K562 (cell line): Measurements from ENCODE around the gene ACSF2. TPM values are rescaled to one million over a fixed set of nuclear protein-coding genes. Genes with fewer than 3 reads are reported as not detected.

Source experiments
- CHCHD3 ChIP-seq: fragments of 250-450 bp; sonication (Bioruptor Pico); IDR thresholded peaks from 2 replicates; pipeline ENCODE4 v2.1.2; 2022; ENCODE audit warnings: mild to moderate bottlenecking
- DIDO1 ChIP-seq: fragments of 450-650 bp; IDR thresholded peaks from 2 replicates; pipeline ENCODE4 v1.6.1; 2016; ENCODE audit warnings: low read depth, missing biosample characterization, missing genetic modification characterization
- HDAC1 ChIP-seq, 2 experiments: fragments of 450-650 bp; IDR thresholded peaks; 2 replicates each; pipeline ENCODE4 v1.6.1; 2016 to 2017; ENCODE audit warnings: inconsistent platforms in 1 of 2, mild to moderate bottlenecking in 1 of 2, moderate library complexity in 1 of 2
- HINFP ChIP-seq: fragments of 450-650 bp; conservative IDR thresholded peaks from 2 replicates; pipeline ENCODE4 v1.6.1; 2016; ENCODE audit warnings: missing genetic modification characterization, low read depth, mild to moderate bottlenecking, control low read depth, missing compliant biosample characterization
- MAFG ChIP-seq: fragments of 450-650 bp; conservative IDR thresholded peaks from 2 replicates; pipeline ENCODE4 v1.6.1; 2016; ENCODE audit warnings: missing genetic modification characterization, missing compliant biosample characterization
- MECOM ChIP-seq: fragments of 250-450 bp; sonication (Bioruptor Pico); IDR thresholded peaks from 2 replicates; pipeline ENCODE4 v1.8.0; 2022; ENCODE audit warnings: inconsistent platforms
- NCOA2 ChIP-seq, 2 experiments: fragments of 450-650 bp; IDR thresholded peaks; 2 replicates each; pipeline ENCODE4 v1.6.1; 2018; ENCODE audit warnings: mild to moderate bottlenecking in 2 of 2, moderate library complexity in 1 of 2; ENCODE audit not compliant: partially characterized antibody in 2 of 2
- NFIC ChIP-seq: fragments of 450-650 bp; IDR thresholded peaks from 2 replicates; pipeline ENCODE4 v1.6.1; 2017; ENCODE audit warnings: mild to moderate bottlenecking, inconsistent platforms
- POLR2G ChIP-seq: fragments of 200-400 bp; formaldehyde crosslinking; IDR thresholded peaks from 2 replicates; pipeline ENCODE4 v1.6.1; 2017; ENCODE audit warnings: low read depth, mild to moderate bottlenecking, antibody characterized with exemption, low read length, moderate library complexity
- POLR3A ChIP-seq: IDR thresholded peaks from 2 replicates; pipeline ENCODE4 v1.6.1; 2011; ENCODE audit warnings: borderline replicate concordance, mild to moderate bottlenecking, moderate library complexity; ENCODE audit not compliant: insufficient read length, insufficient read depth; ENCODE audit errors: extremely low read depth
- PTBP1 ChIP-seq: fragments of 200-400 bp; formaldehyde crosslinking; IDR thresholded peaks from 2 replicates; pipeline ENCODE4 v1.6.1; 2017; ENCODE audit warnings: low read depth, low read length
- RBM17 ChIP-seq: fragments of 200-400 bp; formaldehyde crosslinking; IDR thresholded peaks from 2 replicates; pipeline ENCODE4 v1.6.1; 2017; ENCODE audit warnings: low read depth, mild to moderate bottlenecking, low read length, borderline replicate concordance
- RNF2 ChIP-seq: sonication (generic); IDR thresholded peaks from 2 replicates; pipeline ENCODE4 v1.6.1; 2016
- SIRT6 ChIP-seq: IDR thresholded peaks from one replicate; pipeline ENCODE4 v1.6.1; 2012; ENCODE audit warnings: low read depth, mild to moderate bottlenecking, control low read depth, inconsistent platforms, low read length, moderate library complexity
- SMAD2 ChIP-seq: fragments of 150-350 bp; IDR thresholded peaks from 2 replicates; pipeline ENCODE4 v1.6.1; 2014; ENCODE audit warnings: low read depth, mild to moderate bottlenecking, low read length
- TCF15 ChIP-seq: fragments of 250-450 bp; sonication (Bioruptor Pico); IDR thresholded peaks from 2 replicates; pipeline ENCODE4 v1.8.0; 2022; ENCODE audit warnings: moderate library complexity, mild to moderate bottlenecking, inconsistent platforms
- TCF7L2 ChIP-seq: fragments of 150-350 bp; IDR thresholded peaks from 2 replicates; pipeline ENCODE4 v1.6.1; 2016; ENCODE audit warnings: low read depth, mild to moderate bottlenecking, low read length, moderate library complexity
- U2AF1 ChIP-seq: fragments of 200-400 bp; formaldehyde crosslinking; optimal IDR thresholded peaks from 2 replicates; pipeline ENCODE3; 2017; ENCODE audit warnings: mild to moderate bottlenecking, low read depth, low read length, moderate library complexity
- VEZF1 ChIP-seq: fragments of 200-800 bp; sonication (Bioruptor generic); IDR thresholded peaks from 2 replicates; pipeline ENCODE4 v1.6.1; 2017; ENCODE audit warnings: missing genetic modification characterization, missing compliant biosample characterization
- ZNF395 ChIP-seq: fragments of 200-800 bp; sonication (Bioruptor generic); IDR thresholded peaks from 2 replicates; pipeline ENCODE4 v1.6.1; 2017; ENCODE audit warnings: missing genetic modification characterization, missing compliant biosample characterization
- ZNF511 ChIP-seq: sonication (generic); formaldehyde crosslinking; IDR thresholded peaks from 2 replicates; pipeline ENCODE4 v1.8.0; 2022; ENCODE audit warnings: mild to moderate bottlenecking, missing genetic modification reagents
- ZSCAN29 ChIP-seq: fragments of 450-650 bp; IDR thresholded peaks from 2 replicates; pipeline ENCODE4 v1.6.1; 2017
- polyA plus RNA-seq, 8 experiments: library from polyadenylated mRNA; depleted of rRNA in 4 of 8; stranded (reverse) in 5 of 8; unstranded in 3 of 8; fragments of >200 nt; fragmentation: Nextera tagmentation in 2 of 8; fragmentation: Illumina TruSeq in 1 of 8; extraction: Ambion mirVana in 2 of 8; extraction: Trizol in 1 of 8; gene quantifications; 2 replicates each; pipeline versions ENCODE4 v1.2.1 to v1.2.3, GENCODE V29; 2011 to 2014; ENCODE audit warnings: inconsistent platforms in 1 of 8, missing spikeins in 1 of 8
- total RNA-seq, 7 experiments: library from RNA; depleted of rRNA in 6 of 7; stranded (reverse); fragments of >200 nt in 6 of 7; fragmentation: Illumina TruSeq in 2 of 7; extraction: Trizol in 2 of 7; gene quantifications; 2 replicates each; pipeline versions ENCODE4 v1.2.1 to v1.2.3, GENCODE V29; 2011 to 2021; ENCODE audit warnings: low replicate concordance in 1 of 7

The ACSF2 gene
- total and polyA plus RNA-seq, 9 of the 15 experiments (the other 6 are each of a cell fraction or from before 2014, with no cell fraction given): 0.89 to 6.1 (median 3.5) TPM

- TF ChIP-seq PTBP1: no peak
- TF ChIP-seq RBM17: no peak
- peak; percentile 100 for TF ChIP-seq U2AF1
- TF ChIP-seq CHCHD3 (CRISPR knock-in tag): no peak
- no peak for TF ChIP-seq SMAD2
- no peak for TF ChIP-seq NCOA2 (IDR thresholded peaks at IDR 0.05; ENCODE audit: partially characterized antibody in 2 of 2)
- TF ChIP-seq MAFG (tag): no peak
- TF ChIP-seq POLR3A: no peak
- TF ChIP-seq POLR2G: peak; percentile 96
- peak; percentile 81 to 97; a peak in 3 of 4 replicates for TF ChIP-seq HDAC1 (IDR thresholded peaks at IDR 0.05)
- peak; percentile 81 for TF ChIP-seq RNF2
- TF ChIP-seq HINFP (tag): no peak
- TF ChIP-seq ZNF511: peak; percentile 89
- TF ChIP-seq ZSCAN29: no peak
- TF ChIP-seq SIRT6: no peak
- TF ChIP-seq VEZF1: peak; percentile 52
- TF ChIP-seq MECOM (CRISPR knock-in tag): no peak
- TF ChIP-seq ZNF395: peak; percentile 86
- no peak for TF ChIP-seq TCF7L2
- peak; percentile 75 for TF ChIP-seq DIDO1 (tag)
- TF ChIP-seq NFIC: peak; percentile 61
- no peak for TF ChIP-seq TCF15
Measured at GRCh38 chr17:50397111-50397918, 28.7 kb upstream of the ACSF2 start, which contains the start of gene LRRC59 (continued).
